Rectal smooth muscle tissue (tissue), 1 donor: ENCODE results near the gene ZSWIM6.

Source experiments
- H3K27ac ChIP-seq: one replicate; pipeline ENCODE4 v1.7.0; 2013; ENCODE audit warnings: low read depth, low read length, inconsistent platforms
- H3K27me3 ChIP-seq: one replicate; pipeline ENCODE4 v1.7.0; 2013; ENCODE audit warnings: low read length; ENCODE audit not compliant: control insufficient read depth, insufficient read depth
- H3K36me3 ChIP-seq: one replicate; pipeline ENCODE4 v1.7.0; 2013; ENCODE audit warnings: low read length; ENCODE audit not compliant: control insufficient read depth, insufficient read depth
- H3K4me1 ChIP-seq: one replicate; pipeline ENCODE4 v1.7.0; 2013; ENCODE audit warnings: low read length; ENCODE audit not compliant: control insufficient read depth, insufficient read depth
- H3K4me3 ChIP-seq: one replicate; pipeline ENCODE4 v1.7.0; 2013; ENCODE audit warnings: low read length
- H3K9ac ChIP-seq: one replicate; pipeline ENCODE4 v1.7.0; 2013; ENCODE audit warnings: low read length

ZSWIM6 gene

DNA sequence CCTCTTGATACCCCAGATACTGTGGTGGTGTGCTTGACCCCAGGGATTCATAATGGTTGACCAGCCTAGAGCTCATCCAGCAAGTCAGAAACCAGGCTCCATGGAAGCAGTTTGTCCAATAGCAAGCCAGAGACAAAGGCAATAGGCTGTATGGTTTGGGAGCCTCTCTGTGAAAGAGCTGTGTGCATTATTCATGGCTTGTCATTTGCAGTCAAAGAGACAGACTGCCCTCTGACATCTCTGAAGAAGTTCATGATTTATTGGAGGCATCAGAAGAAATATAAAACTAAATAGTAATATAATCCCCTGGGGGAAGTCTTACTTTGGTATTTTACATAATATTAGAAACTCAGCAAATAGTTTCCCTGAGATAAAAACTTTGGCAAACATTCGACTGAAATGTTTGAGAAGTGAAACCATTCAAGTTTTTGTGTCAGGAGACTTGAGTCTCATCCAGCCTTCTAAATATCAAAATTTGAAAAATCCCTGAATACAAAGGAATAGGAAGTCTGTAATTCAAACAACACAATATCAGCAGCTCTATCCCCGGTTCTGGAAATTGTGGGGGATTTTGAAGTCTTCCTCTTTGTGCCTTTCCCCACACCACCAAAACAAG lies 250.3 kb downstream of the ZSWIM6 start:
- Histone ChIP-seq H3K36me3 (no peaks in the 10 kb centered on the region), H3K4me3 (no peak overlapping the region), H3K4me1 (no peaks in the 10 kb centered on the region), H3K27ac (no peak overlapping the region), H3K27me3 (no peaks in the 10 kb centered on the region), H3K9ac (no peak overlapping the region)

DNA sequence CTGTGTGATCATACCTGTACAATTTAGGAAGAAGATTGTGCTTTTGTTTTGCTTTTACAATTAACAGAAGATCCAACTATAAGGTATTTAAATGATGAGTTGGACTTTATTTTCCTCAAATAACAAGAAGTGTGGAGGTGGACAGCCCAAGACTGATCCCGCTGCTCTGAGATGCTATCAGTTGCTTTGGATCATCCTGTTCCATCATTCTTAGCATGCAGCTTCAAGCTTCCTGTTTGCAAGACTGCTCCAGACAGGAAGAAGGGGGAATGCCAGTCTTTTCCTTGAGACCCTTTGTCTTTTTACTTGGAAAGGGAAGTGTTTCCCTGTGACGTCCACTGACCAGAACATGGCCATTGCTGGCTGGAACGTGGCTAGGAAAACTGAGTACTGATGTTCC lies 250.8 kb downstream of the ZSWIM6 start:
- Histone ChIP-seq H3K27ac (no peak overlapping the region), H3K4me1 (no peaks in the 10 kb centered on the region), H3K9ac (no peak overlapping the region), H3K36me3 (no peaks in the 10 kb centered on the region), H3K4me3 (no peak overlapping the region), H3K27me3 (no peaks in the 10 kb centered on the region)

DNA sequence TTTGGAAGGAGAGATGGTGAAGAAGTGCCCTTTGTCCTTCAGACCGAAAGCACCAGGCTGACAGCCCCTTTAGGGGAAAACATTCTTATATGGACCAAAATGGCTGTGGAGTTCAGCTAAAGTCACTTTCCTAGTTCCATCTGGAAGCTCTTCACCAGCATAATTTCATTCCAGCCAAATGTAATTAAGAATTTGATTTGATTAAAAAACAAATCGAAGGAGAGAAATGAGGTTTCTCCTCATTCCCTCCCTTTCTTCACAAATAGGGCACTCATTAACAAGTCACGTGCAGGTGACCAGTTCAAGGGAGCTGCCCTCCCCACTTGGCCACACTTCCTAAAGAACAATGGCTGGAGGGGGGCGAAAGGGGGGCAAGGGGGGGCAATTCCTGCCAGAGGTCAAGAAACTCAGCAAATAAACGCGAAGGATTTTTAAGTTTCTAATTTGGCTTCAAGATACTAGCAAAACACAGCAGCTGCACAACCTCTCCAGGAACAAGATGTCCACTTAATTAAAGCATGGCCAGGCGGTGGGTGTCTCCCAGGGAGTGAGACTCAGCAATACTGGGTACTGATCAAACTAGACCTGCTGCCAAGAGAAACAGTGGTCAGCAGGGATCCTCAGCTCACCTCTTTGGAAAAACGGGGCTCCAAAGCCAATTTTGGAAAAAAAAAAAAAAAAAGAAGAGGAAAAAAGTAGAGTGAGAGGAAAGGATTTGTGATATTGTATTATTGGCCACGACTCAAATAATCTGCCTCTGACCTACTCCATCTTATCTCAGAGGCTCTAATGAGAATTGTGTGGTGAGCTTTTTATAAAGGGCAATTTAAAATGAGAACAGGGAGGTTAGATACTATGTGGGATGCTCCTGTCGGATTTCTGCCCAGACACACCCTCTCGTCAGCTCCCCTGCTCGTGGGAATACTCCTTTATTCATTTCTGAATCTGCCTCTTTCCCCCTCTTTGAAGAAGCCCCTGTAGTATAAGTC lies 254.3 kb downstream of the ZSWIM6 start:
- Histone ChIP-seq H3K27ac (no peak overlapping the region), H3K9ac (no peak overlapping the region), H3K4me1 (no peaks in the 10 kb centered on the region), H3K36me3 (no peaks in the 10 kb centered on the region), H3K4me3 (no peak overlapping the region), H3K27me3 (no peaks in the 10 kb centered on the region)

DNA sequence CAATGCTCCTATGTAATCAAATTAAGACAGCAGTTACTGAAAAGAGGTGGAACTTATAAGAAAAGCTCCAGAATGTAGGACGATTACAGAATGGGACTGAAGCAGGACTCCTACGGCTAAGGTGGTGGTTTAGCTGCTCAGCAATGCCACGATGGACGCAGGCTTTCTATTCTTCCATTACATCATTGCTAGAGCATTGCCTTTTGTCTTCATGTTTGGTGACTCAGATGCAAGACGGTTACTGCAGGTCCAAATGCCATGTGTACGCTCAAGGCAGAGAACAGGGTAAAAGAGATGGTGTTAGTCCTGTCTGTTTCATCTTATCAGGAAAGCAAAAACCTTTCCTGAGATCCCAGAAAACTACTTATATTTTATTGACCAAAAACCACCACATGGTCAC lies 255.1 kb downstream of the ZSWIM6 start:
- no peak overlapping the region for H3K27ac ChIP-seq
- H3K4me3 ChIP-seq: no peak overlapping the region
- no peak overlapping the region for H3K9ac ChIP-seq
- no peaks in the 10 kb centered on the region for H3K4me1 ChIP-seq
- H3K27me3 ChIP-seq: no peaks in the 10 kb centered on the region
- no peaks in the 10 kb centered on the region for H3K36me3 ChIP-seq

DNA sequence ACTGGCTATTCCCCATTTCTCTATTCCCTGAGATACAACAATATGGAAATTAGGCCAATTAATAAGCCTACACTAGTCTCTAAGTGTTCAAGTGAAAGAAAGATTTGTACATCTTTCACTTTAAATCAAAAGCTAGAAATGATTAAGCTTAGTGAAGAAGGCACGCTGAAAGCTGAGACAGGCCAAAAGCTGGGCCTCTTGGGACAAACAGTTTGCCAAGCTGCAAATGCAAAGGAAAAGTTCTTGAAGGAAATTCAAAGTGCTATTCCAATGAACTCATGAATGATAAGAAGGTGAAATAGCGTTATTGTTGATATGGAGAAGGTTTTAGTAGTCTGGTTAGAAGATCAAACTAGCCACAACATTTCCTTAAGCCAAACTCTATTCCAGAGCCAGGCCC lies 256.2 kb downstream of the ZSWIM6 start:
- no peaks in the 10 kb centered on the region for H3K4me1 ChIP-seq
- no peak overlapping the region for H3K9ac ChIP-seq
- no peak overlapping the region for H3K4me3 ChIP-seq
- H3K27ac ChIP-seq: no peak overlapping the region
- no peaks in the 10 kb centered on the region for H3K36me3 ChIP-seq
- H3K27me3 ChIP-seq: no peaks in the 10 kb centered on the region

DNA sequence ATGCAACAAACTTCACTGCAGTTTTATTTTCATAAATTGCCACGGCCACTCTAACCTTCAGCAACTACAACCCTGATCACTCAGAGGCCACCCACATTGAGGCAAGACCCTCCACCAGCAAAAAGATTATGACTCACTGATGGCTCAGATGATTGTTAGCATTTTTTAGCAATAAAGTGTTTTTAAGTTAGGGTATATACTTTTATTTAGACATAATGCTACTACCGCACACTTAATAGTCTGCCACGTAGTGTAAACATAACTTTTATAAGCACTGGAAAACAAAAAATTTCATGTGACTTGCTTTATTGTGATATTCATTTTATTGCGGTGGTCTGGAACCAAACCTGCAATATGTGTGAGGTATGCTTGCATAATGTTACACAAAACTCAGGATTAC lies 257.9 kb downstream of the ZSWIM6 start:
- H3K4me1 ChIP-seq: no peaks in the 10 kb centered on the region
- H3K4me3 ChIP-seq: no peak overlapping the region
- H3K36me3 ChIP-seq: no peaks in the 10 kb centered on the region
- no peaks in the 10 kb centered on the region for H3K27me3 ChIP-seq
- H3K27ac ChIP-seq: no peak overlapping the region
- H3K9ac ChIP-seq: no peak overlapping the region

DNA sequence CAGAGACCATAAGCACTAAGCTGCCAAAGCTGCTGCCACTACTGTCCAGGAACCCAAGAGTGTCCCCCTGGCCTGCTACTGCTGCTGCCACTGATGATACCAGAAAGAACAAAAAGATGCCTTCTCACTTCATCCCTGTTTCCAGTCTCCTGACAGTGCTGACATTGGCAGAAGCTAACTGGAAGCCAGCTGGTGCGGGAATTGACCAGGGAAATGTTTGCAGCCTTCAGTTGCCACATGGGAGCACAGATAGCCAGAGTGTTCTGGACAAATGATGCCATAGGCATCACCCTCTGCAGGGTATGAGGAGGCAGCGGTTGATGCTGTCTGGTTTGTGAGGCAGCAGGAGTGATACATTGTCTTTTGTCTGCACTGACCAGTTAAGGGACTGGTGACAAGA lies 258.4 kb downstream of the ZSWIM6 start:
- H3K4me1 ChIP-seq: no peaks in the 10 kb centered on the region
- no peak overlapping the region for H3K9ac ChIP-seq
- no peak overlapping the region for H3K27ac ChIP-seq
- H3K36me3 ChIP-seq: no peaks in the 10 kb centered on the region
- no peak overlapping the region for H3K4me3 ChIP-seq
- H3K27me3 ChIP-seq: no peaks in the 10 kb centered on the region

DNA sequence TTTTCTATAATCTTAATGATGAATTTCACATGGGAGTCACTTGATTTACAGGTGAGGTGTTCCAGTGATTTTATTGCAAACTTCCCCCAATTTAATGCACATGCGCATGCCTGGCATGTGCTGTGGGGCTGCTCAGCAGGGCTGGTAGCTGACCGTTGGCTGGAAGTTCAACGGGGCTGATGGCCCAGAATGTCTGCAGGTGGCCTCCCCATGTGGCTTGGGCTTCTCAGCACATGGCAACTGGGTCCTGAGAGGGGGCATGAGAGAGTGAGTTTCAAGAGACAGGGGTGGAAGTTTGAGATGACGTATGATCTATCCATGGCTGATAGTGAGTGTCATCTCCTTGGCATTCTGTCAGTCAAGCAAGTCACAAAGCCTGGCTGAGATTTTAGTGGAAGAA lies 259.8 kb downstream of the ZSWIM6 start:
- no peak overlapping the region for H3K4me3 ChIP-seq
- H3K36me3 ChIP-seq: no peaks in the 10 kb centered on the region
- H3K9ac ChIP-seq: no peak overlapping the region

DNA sequence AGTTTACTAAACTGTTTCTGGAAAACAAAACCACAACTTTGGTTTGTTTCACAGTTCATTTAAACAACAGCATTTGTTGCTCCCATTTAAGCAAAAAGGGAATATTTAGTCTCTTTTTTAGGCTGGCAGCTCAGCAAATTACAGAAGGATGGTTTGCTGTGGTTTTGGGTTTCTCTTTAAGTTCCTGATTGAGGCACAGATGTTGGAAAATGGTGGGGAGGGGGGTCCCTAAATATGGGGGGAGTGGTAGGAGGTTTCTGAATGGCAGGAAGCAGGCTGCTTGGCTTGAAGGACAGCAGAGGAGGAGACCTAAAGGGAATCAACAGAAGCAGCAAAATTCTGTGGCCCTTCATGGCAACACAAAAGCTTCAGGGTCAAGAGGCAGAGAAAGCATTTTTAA lies 263.4 kb downstream of the ZSWIM6 start:
- no peak overlapping the region for H3K9ac ChIP-seq
- H3K27me3 ChIP-seq: no peaks in the 10 kb centered on the region
- H3K4me1 ChIP-seq: no peaks in the 10 kb centered on the region
- no peak overlapping the region for H3K27ac ChIP-seq
- H3K4me3 ChIP-seq: no peak overlapping the region
- no peaks in the 10 kb centered on the region for H3K36me3 ChIP-seq

More for the DNA sequence above, 259.8 kb downstream of the ZSWIM6 start:
- H3K4me1 ChIP-seq: no peaks in the 10 kb centered on the region
- H3K27me3 ChIP-seq: no peaks in the 10 kb centered on the region
- H3K27ac ChIP-seq: no peak overlapping the region
